Measurements from ENCODE around the gene PIP5K1A. TPM values are rescaled to one million over a fixed set of nuclear protein-coding genes. Genes with fewer than 3 reads are reported as not detected.

Gene PIP5K1A
- total and polyA plus RNA-seq, 9 of the 15 experiments (the other 6 are each of a cell fraction or from before 2014, with no cell fraction given), result 1.9 to 42.4 (median 18.8) TPM

Other genes starting within 250 kb of the PIP5K1A start
Only the 7 nearest of the 21 such genes appear.
- gene SEMA6C, start 51.9 kb upstream of the PIP5K1A start, total RNA-seq (2014; rRNA removed), result 0.95 and 2.3 TPM in 2 replicates
- 0.55 and 1.4 TPM in 2 replicates for gene SEMA6C, start 51.9 kb upstream of the PIP5K1A start, total RNA-seq (2014; rRNA removed; fragmentation: Illumina TruSeq; extraction: Trizol)
- 0.49 and 0.72 TPM in 2 replicates for gene SEMA6C, start 51.9 kb upstream of the PIP5K1A start, total RNA-seq (2015; rRNA removed; fragmentation: Illumina TruSeq; extraction: Trizol)
- 4.3 and 4.6 TPM in 2 replicates for gene SEMA6C, start 51.9 kb upstream of the PIP5K1A start, total RNA-seq (2021)
- 1.8 and 1.9 TPM in 2 replicates for gene SEMA6C, start 51.9 kb upstream of the PIP5K1A start, polyA plus RNA-seq (2011; rRNA removed)
- 1.5 and 2.0 TPM in 2 replicates for gene SEMA6C, start 51.9 kb upstream of the PIP5K1A start, polyA plus RNA-seq (2014; fragmentation: Illumina TruSeq; extraction: Trizol)
- gene SEMA6C, start 51.9 kb upstream of the PIP5K1A start, polyA plus RNA-seq (2014; fragmentation: Nextera tagmentation; extraction: Ambion mirVana), result under 1 TPM; 0.03 to 0.11 TPM
- gene SEMA6C, start 51.9 kb upstream of the PIP5K1A start, polyA plus RNA-seq (2014; rRNA removed), result 2.7 and 3.3 TPM in 2 replicates
- gene TNFAIP8L2, start 41.9 kb upstream of the PIP5K1A start, total RNA-seq (2014; rRNA removed), result 0.45 and 1.7 TPM in 2 replicates
- gene TNFAIP8L2, start 41.9 kb upstream of the PIP5K1A start, total RNA-seq (2014; rRNA removed; fragmentation: Illumina TruSeq; extraction: Trizol), result 0.29 and 0.55 TPM in 2 replicates
- 0.30 and 0.43 TPM in 2 replicates for gene TNFAIP8L2, start 41.9 kb upstream of the PIP5K1A start, total RNA-seq (2015; rRNA removed; fragmentation: Illumina TruSeq; extraction: Trizol)
- 0.25 and 0.31 TPM in 2 replicates for gene TNFAIP8L2, start 41.9 kb upstream of the PIP5K1A start, total RNA-seq (2021)
- 0.52 and 1.7 TPM in 2 replicates for gene TNFAIP8L2, start 41.9 kb upstream of the PIP5K1A start, polyA plus RNA-seq (2011; rRNA removed)
- 0.34 and 0.54 TPM in 2 replicates for gene TNFAIP8L2, start 41.9 kb upstream of the PIP5K1A start, polyA plus RNA-seq (2014; fragmentation: Illumina TruSeq; extraction: Trizol)
- 1 to 10 TPM; 1.1 to 1.2 TPM for gene TNFAIP8L2, start 41.9 kb upstream of the PIP5K1A start, polyA plus RNA-seq (2014; fragmentation: Nextera tagmentation; extraction: Ambion mirVana)
- 0.05 and 0.09 TPM in 2 replicates for gene TNFAIP8L2, start 41.9 kb upstream of the PIP5K1A start, polyA plus RNA-seq (2014; rRNA removed)
- gene LYSMD1, start 32.6 kb upstream of the PIP5K1A start, total RNA-seq (2014; rRNA removed), result 6.2 and 7.4 TPM in 2 replicates
- gene LYSMD1, start 32.6 kb upstream of the PIP5K1A start, total RNA-seq (2014; rRNA removed; fragmentation: Illumina TruSeq; extraction: Trizol), result 6.3 and 8.0 TPM in 2 replicates
- 6.1 and 6.6 TPM in 2 replicates for gene LYSMD1, start 32.6 kb upstream of the PIP5K1A start, total RNA-seq (2015; rRNA removed; fragmentation: Illumina TruSeq; extraction: Trizol)
- 5.9 and 6.0 TPM in 2 replicates for gene LYSMD1, start 32.6 kb upstream of the PIP5K1A start, total RNA-seq (2021)
- 6.0 and 6.2 TPM in 2 replicates for gene LYSMD1, start 32.6 kb upstream of the PIP5K1A start, polyA plus RNA-seq (2011; rRNA removed)
- 6.5 and 9.4 TPM in 2 replicates for gene LYSMD1, start 32.6 kb upstream of the PIP5K1A start, polyA plus RNA-seq (2014; fragmentation: Illumina TruSeq; extraction: Trizol)
- 1 to 10 TPM; 2.2 to 3.3 TPM for gene LYSMD1, start 32.6 kb upstream of the PIP5K1A start, polyA plus RNA-seq (2014; fragmentation: Nextera tagmentation; extraction: Ambion mirVana)
- gene LYSMD1, start 32.6 kb upstream of the PIP5K1A start, polyA plus RNA-seq (2014; rRNA removed), result 4.7 and 6.2 TPM in 2 replicates
- gene SCNM1, start 32.4 kb upstream of the PIP5K1A start, total RNA-seq (2014; rRNA removed), result 67.4 and 74.3 TPM in 2 replicates
- 54.1 and 63.0 TPM in 2 replicates for gene SCNM1, start 32.4 kb upstream of the PIP5K1A start, total RNA-seq (2014; rRNA removed; fragmentation: Illumina TruSeq; extraction: Trizol)
- 61.7 and 62.3 TPM in 2 replicates for gene SCNM1, start 32.4 kb upstream of the PIP5K1A start, total RNA-seq (2015; rRNA removed; fragmentation: Illumina TruSeq; extraction: Trizol)
- gene SCNM1, start 32.4 kb upstream of the PIP5K1A start, total RNA-seq (2021), result 50.1 and 50.7 TPM in 2 replicates
- gene SCNM1, start 32.4 kb upstream of the PIP5K1A start, polyA plus RNA-seq (2011; rRNA removed), result 17.2 and 22.5 TPM in 2 replicates
- gene SCNM1, start 32.4 kb upstream of the PIP5K1A start, polyA plus RNA-seq (2014; fragmentation: Illumina TruSeq; extraction: Trizol), result 80.6 and 100 TPM in 2 replicates
- gene SCNM1, start 32.4 kb upstream of the PIP5K1A start, polyA plus RNA-seq (2014; fragmentation: Nextera tagmentation; extraction: Ambion mirVana), result 100 to 1,000 TPM; 203 to 204 TPM
- 37.3 TPM in 2 replicates for gene SCNM1, start 32.4 kb upstream of the PIP5K1A start, polyA plus RNA-seq (2014; rRNA removed)
- gene TMOD4, start 22.6 kb upstream of the PIP5K1A start, total RNA-seq (2014; rRNA removed), result 1.0 and 1.5 TPM in 2 replicates
- gene TMOD4, start 22.6 kb upstream of the PIP5K1A start, total RNA-seq (2014; rRNA removed; fragmentation: Illumina TruSeq; extraction: Trizol), result 0.18 and 1.1 TPM in 2 replicates
- 0.22 and 0.57 TPM in 2 replicates for gene TMOD4, start 22.6 kb upstream of the PIP5K1A start, total RNA-seq (2015; rRNA removed; fragmentation: Illumina TruSeq; extraction: Trizol)
- gene TMOD4, start 22.6 kb upstream of the PIP5K1A start, total RNA-seq (2021), result 0.60 and 1.2 TPM in 2 replicates
- gene TMOD4, start 22.6 kb upstream of the PIP5K1A start, polyA plus RNA-seq (2011; rRNA removed), result 1.4 and 1.8 TPM in 2 replicates
- 0.35 and 1.0 TPM in 2 replicates for gene TMOD4, start 22.6 kb upstream of the PIP5K1A start, polyA plus RNA-seq (2014; fragmentation: Illumina TruSeq; extraction: Trizol)
- gene TMOD4, start 22.6 kb upstream of the PIP5K1A start, polyA plus RNA-seq (2014; fragmentation: Nextera tagmentation; extraction: Ambion mirVana), result under 1 TPM in 1 of 2 experiments, not detected in 1; 0.57 TPM
- 0.12 and 1.5 TPM in 2 replicates for gene TMOD4, start 22.6 kb upstream of the PIP5K1A start, polyA plus RNA-seq (2014; rRNA removed)
- 72.2 and 78.4 TPM in 2 replicates for gene VPS72, start 8.4 kb upstream of the PIP5K1A start, total RNA-seq (2014; rRNA removed)
- gene VPS72, start 8.4 kb upstream of the PIP5K1A start, total RNA-seq (2014; rRNA removed; fragmentation: Illumina TruSeq; extraction: Trizol), result 58.2 and 64.5 TPM in 2 replicates
- gene VPS72, start 8.4 kb upstream of the PIP5K1A start, total RNA-seq (2015; rRNA removed; fragmentation: Illumina TruSeq; extraction: Trizol), result 73.7 and 79.6 TPM in 2 replicates
- 75.7 and 81.6 TPM in 2 replicates for gene VPS72, start 8.4 kb upstream of the PIP5K1A start, total RNA-seq (2021)
- 80.9 and 113 TPM in 2 replicates for gene VPS72, start 8.4 kb upstream of the PIP5K1A start, polyA plus RNA-seq (2011; rRNA removed)
- gene VPS72, start 8.4 kb upstream of the PIP5K1A start, polyA plus RNA-seq (2014; fragmentation: Illumina TruSeq; extraction: Trizol), result 126 and 131 TPM in 2 replicates
- gene VPS72, start 8.4 kb upstream of the PIP5K1A start, polyA plus RNA-seq (2014; fragmentation: Nextera tagmentation; extraction: Ambion mirVana), result 10 to 100 TPM in 1 of 2 experiments, 1 to 10 TPM in 1; 7.2 to 21.9 TPM
- 89.0 and 96.0 TPM in 2 replicates for gene VPS72, start 8.4 kb upstream of the PIP5K1A start, polyA plus RNA-seq (2014; rRNA removed)
- 298 and 306 TPM in 2 replicates for gene PSMD4, start 56.2 kb downstream of the PIP5K1A start, total RNA-seq (2014; rRNA removed)
- gene PSMD4, start 56.2 kb downstream of the PIP5K1A start, total RNA-seq (2014; rRNA removed; fragmentation: Illumina TruSeq; extraction: Trizol), result 322 and 353 TPM in 2 replicates
- gene PSMD4, start 56.2 kb downstream of the PIP5K1A start, total RNA-seq (2015; rRNA removed; fragmentation: Illumina TruSeq; extraction: Trizol), result 291 and 295 TPM in 2 replicates
- gene PSMD4, start 56.2 kb downstream of the PIP5K1A start, total RNA-seq (2021), result 243 and 255 TPM in 2 replicates
- gene PSMD4, start 56.2 kb downstream of the PIP5K1A start, polyA plus RNA-seq (2011; rRNA removed), result 298 and 324 TPM in 2 replicates
- 283 and 307 TPM in 2 replicates for gene PSMD4, start 56.2 kb downstream of the PIP5K1A start, polyA plus RNA-seq (2014; fragmentation: Illumina TruSeq; extraction: Trizol)
- gene PSMD4, start 56.2 kb downstream of the PIP5K1A start, polyA plus RNA-seq (2014; fragmentation: Nextera tagmentation; extraction: Ambion mirVana), result 100 to 1,000 TPM; 194 to 243 TPM
- 302 and 313 TPM in 2 replicates for gene PSMD4, start 56.2 kb downstream of the PIP5K1A start, polyA plus RNA-seq (2014; rRNA removed)

All from K562 (cell line).